HEK293T (cell line): Measurements from ENCODE around the gene MAT1A.

Source experiments
- ARNT ChIP-seq: fragments of 450-650 bp; IDR thresholded peaks from 2 replicates; pipeline ENCODE4 v1.6.1; 2017; ENCODE audit warnings: mild to moderate bottlenecking
- BHLHE40 ChIP-seq: fragments of 450-650 bp; IDR thresholded peaks from 2 replicates; pipeline ENCODE4 v1.6.1; 2016; ENCODE audit warnings: mild to moderate bottlenecking, moderate library complexity, borderline replicate concordance
- FOXA1 ChIP-seq: fragments of 450-650 bp; IDR thresholded peaks from 2 replicates; pipeline ENCODE4 v1.6.1; 2016; ENCODE audit warnings: mild to moderate bottlenecking
- HDGF ChIP-seq: fragments of 450-650 bp; IDR thresholded peaks from 2 replicates; pipeline ENCODE4 v1.6.1; 2017; ENCODE audit warnings: antibody characterized with exemption, borderline replicate concordance
- PKNOX1 ChIP-seq: fragments of 450-650 bp; IDR thresholded peaks from 2 replicates; pipeline ENCODE4 v1.6.1; 2016
- SP1 ChIP-seq: fragments of 450-650 bp; IDR thresholded peaks from 2 replicates; pipeline ENCODE4 v1.6.1; 2017

GRCh38 chr10:80289451-80290287, at the start of gene MAT1A:
- no peak for TF ChIP-seq SP1
- no peak for TF ChIP-seq ARNT
- no peak; the same call in 1 of the 2 replicates for TF ChIP-seq BHLHE40
- no peak for TF ChIP-seq FOXA1
- TF ChIP-seq HDGF = no peak
- no peak for TF ChIP-seq PKNOX1
